B cell (primary cell): ENCODE data around the gene MESD.

Experiments used
- CTCF ChIP-seq: fragments of 200-600 bp; IDR thresholded peaks from one replicate; pipeline ENCODE4 v1.8.0; 2022; ENCODE audit warnings: antibody characterized with exemption, mild to moderate bottlenecking
- EZH2 ChIP-seq: IDR thresholded peaks from 2 replicates; pipeline ENCODE4 v1.6.1; 2012; ENCODE audit warnings: borderline replicate concordance, low read depth, mild to moderate bottlenecking, moderate library complexity, low read length; ENCODE audit not compliant: insufficient read depth, poor library complexity, severe bottlenecking

- TF ChIP-seq CTCF (no peak), EZH2 (no peak)
Measured at GRCh38 chr15:80948651-80949292, 40.8 kb downstream of the MESD start.
